A673 (cell line): ENCODE measurements around the gene ATXN10. TPM values are rescaled to one million over a fixed set of nuclear protein-coding genes. Genes with fewer than 3 reads are reported as not detected.
A peak's percentile ranks its signal among the peaks of the same experiment; 100 is the strongest.

Experiments
- BruUV-seq: library from RNA; stranded (reverse); fragments of 400-500 nt; replicated peaks from 2 replicates; lab custom pipeline; 2021; lab: Mats Ljungman, UMichigan
- CTCF ChIA-PET: fragments of 300-600 bp; sonication (Branson Sonifier 250); formaldehyde crosslinking; loops from one replicate; lab custom pipeline; 2022; ENCODE audit warnings: antibody characterized with exemption; lab: Charles Lee
- POLR2A ChIA-PET: fragments of 300-600 bp; sonication (Branson Sonifier 250); formaldehyde crosslinking; loops from one replicate; lab custom pipeline; 2022; ENCODE audit warnings: antibody characterized with exemption; ENCODE audit not compliant: low non-redundant PET; lab: Charles Lee
- DNase-seq: peaks from one replicate; pipeline ENCODE4 v3.0.0-alpha.2; 2015; ENCODE audit warnings: low spot score
- H3K27ac ChIP-seq: fragments of 200-600 bp; sonication (generic); 2 replicates; pipeline ENCODE4 v1.5.1; 2016; ENCODE audit warnings: mixed run types, low read depth, mild to moderate bottlenecking, mixed read lengths, antibody characterized with exemption, low read length; ENCODE audit not compliant: poor library complexity, severe bottlenecking
- H3K27me3 ChIP-seq: fragments of 200-600 bp; sonication (generic); replicated peaks from 2 replicates; pipeline ENCODE4 v1.6.1; 2017; ENCODE audit warnings: mixed run types, low read depth, mild to moderate bottlenecking, mixed read lengths, antibody characterized with exemption, low read length; ENCODE audit not compliant: insufficient read depth, poor library complexity
- H3K36me3 ChIP-seq: fragments of 200-600 bp; sonication (generic); 2 replicates; pipeline ENCODE4 v1.6.1; 2016; ENCODE audit warnings: mixed run types, mild to moderate bottlenecking, mixed read lengths, antibody characterized with exemption, low read length; ENCODE audit not compliant: insufficient read depth, poor library complexity, severe bottlenecking
- H3K4me1 ChIP-seq: fragments of 200-600 bp; sonication (generic); 2 replicates; pipeline ENCODE4 v1.6.1; 2017; ENCODE audit warnings: mixed run types, mild to moderate bottlenecking, mixed read lengths, antibody characterized with exemption, low read length; ENCODE audit not compliant: insufficient read depth, poor library complexity, severe bottlenecking
- H3K4me3 ChIP-seq: fragments of 200-600 bp; sonication (generic); 2 replicates; pipeline ENCODE4 v1.5.1; 2016; ENCODE audit warnings: low read depth, mixed run types, mild to moderate bottlenecking, mixed read lengths, low read length; ENCODE audit not compliant: poor library complexity, severe bottlenecking
- H3K9me3 ChIP-seq: fragments of 200-600 bp; sonication (generic); 2 replicates; pipeline ENCODE4 v1.6.1; 2016; ENCODE audit warnings: mixed run types, low read depth, mild to moderate bottlenecking, mixed read lengths, antibody characterized with exemption, low read length; ENCODE audit not compliant: poor library complexity, severe bottlenecking
- EZH2 ChIP-seq: fragments of 200-600 bp; sonication (generic); IDR thresholded peaks from 2 replicates; pipeline ENCODE4 v1.6.1; 2017; ENCODE audit warnings: borderline replicate concordance, low read depth, mild to moderate bottlenecking, mixed read lengths, antibody characterized with exemption, low read length; ENCODE audit not compliant: poor library complexity, severe bottlenecking
- intact Hi-C: fragments of 100-400 bp; cut with micrococcal nuclease; formaldehyde crosslinking; loops from one replicate; pipeline ENCODE4 v1.10.0; 2022; ENCODE audit not compliant: unreplicated experiment
- total RNA-seq: library from RNA; stranded (reverse); gene quantifications from 2 replicates; pipeline ENCODE4 v1.2.3, GENCODE V29; 2021
- TF ChIP-seq, protein P1 (sequence below): fragments of 300-800, 200-600 bp; sonication (generic); conservative IDR thresholded peaks from 2 replicates; pipeline ENCODE4 v1.5.1; 2017; ENCODE audit warnings: low read depth, mild to moderate bottlenecking, antibody characterized with exemption, low read length, moderate library complexity, mixed read lengths

ATXN10 gene
- total RNA-seq, 1 experiment from 2014 or later, result 294 TPM

DNA sequence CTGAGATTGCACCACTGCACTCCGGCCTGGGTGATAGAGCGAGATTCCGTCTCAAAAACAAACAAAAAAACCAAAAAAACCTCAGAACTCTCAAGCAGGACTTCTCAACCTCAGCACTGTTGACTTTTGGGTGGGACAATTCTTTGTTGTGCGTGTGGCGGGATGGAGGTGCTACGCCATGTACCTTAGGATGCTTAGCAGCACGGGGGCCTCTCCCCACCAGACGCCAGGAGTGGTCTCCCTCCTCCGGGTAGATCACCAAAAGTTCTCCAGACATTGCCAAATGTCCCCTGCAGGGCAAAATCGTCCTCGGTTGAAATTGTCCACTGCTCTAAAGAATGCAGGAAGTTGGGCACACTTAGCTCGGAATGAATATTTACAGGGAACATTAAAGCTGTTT lies 26.9 kb upstream of the ATXN10 start:
- no peak for TF ChIP-seq EZH2
- TF ChIP-seq, protein P1, sequence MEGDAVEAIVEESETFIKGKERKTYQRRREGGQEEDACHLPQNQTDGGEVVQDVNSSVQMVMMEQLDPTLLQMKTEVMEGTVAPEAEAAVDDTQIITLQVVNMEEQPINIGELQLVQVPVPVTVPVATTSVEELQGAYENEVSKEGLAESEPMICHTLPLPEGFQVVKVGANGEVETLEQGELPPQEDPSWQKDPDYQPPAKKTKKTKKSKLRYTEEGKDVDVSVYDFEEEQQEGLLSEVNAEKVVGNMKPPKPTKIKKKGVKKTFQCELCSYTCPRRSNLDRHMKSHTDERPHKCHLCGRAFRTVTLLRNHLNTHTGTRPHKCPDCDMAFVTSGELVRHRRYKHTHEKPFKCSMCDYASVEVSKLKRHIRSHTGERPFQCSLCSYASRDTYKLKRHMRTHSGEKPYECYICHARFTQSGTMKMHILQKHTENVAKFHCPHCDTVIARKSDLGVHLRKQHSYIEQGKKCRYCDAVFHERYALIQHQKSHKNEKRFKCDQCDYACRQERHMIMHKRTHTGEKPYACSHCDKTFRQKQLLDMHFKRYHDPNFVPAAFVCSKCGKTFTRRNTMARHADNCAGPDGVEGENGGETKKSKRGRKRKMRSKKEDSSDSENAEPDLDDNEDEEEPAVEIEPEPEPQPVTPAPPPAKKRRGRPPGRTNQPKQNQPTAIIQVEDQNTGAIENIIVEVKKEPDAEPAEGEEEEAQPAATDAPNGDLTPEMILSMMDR, result no peak
- no peak for DNase-seq
- POLR2A ChIA-PET, result no interaction called here
- Histone ChIP-seq H3K36me3 (no peaks in the 10 kb centered on the region), H3K27me3 (no peaks in the 10 kb centered on the region), H3K9me3 (no peaks in the 10 kb centered on the region), H3K4me1 (peaks cover 3% of the 10 kb centered on the region), H3K27ac (no peak overlapping the region), H3K4me3 (no peak overlapping the region)
- intact Hi-C loops, result loop anchor here (5.0 kb wide), 1 partner anchor 218 kb away; no protein-coding TSS in a partner anchor
- CTCF ChIA-PET, result no interaction called here
- BruUV-seq, result no TSS peak

DNA sequence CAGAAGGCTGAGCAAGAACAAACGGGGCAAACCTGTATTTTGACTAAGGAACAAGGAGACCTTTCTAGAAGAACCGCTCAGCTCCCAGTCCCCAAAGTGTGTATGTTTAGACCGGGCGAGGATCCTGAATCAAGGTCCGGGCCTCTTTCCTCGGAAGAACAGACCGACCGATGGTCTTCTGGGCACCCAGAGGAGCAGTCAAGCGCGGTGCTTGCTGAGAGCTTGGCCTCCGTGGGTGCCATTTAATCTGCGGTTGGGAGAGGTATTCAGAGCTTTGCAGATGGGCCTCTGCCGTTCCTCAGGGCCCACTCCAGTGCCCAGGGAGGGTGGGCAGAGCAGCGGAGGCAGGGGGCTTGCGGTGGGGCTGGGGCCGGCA lies 26.5 kb upstream of the ATXN10 start:
- intact Hi-C loops, result loop anchor here (5.0 kb wide), 1 partner anchor 217 kb away; no protein-coding TSS in a partner anchor
- no peaks in the 10 kb centered on the region for H3K27me3 ChIP-seq

DNA sequence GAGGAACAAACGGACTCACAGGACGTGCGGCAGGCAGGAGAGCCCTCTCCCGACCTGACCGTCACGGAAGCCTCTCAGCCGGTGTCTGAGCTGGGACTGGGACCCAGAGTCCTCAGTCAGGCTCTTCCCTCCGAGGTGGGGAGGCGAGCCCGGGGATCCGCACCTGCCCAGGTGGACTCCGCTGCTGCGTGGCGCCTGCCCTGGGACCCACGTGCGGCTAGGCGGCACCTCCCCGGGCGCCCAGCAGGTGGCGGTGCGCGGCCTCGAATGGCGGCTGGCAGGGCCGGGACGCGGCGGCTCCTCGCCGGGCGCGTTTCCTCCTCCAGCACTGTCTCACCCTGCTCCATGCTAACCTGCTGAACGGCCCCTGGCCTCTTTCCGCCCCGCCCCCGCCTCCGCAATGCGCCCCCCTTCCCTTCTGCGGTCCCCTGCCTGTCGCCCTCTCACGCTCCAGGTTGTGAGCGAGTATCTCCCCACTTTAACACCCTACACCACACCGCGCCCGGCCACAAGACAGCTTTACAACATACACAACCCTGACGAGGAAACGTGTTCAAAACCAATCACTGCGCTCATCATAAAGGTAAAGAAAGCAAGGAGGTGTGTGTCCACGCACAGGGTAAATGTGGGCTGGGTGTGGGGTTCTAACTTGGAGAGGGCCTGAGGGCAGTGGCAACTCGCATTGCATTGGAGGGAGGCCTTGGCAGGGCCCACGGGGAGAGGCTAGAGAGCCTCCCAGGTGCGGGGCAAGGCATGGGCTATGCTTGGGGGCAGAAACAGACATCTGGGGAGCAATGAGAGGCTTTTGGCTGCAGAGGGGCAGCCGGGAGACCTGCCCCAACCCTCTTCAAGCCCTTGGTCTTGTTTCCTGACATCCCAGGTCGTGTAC lies 25.9 kb upstream of the ATXN10 start:
- TF ChIP-seq EZH2, result no peak
- TF ChIP-seq, protein P1, result peak; percentile 75
- Histone ChIP-seq H3K36me3 (no peaks in the 10 kb centered on the region), H3K4me3 (peak overlapping the region; percentile 41), H3K27ac (no peak overlapping the region), H3K9me3 (no peaks in the 10 kb centered on the region), H3K27me3 (no peaks in the 10 kb centered on the region), H3K4me1 (peaks cover 3% of the 10 kb centered on the region)
- peak; percentile 73 for DNase-seq
- intact Hi-C loops, result loop anchor here (5.0 kb wide), 1 partner anchor 217 kb away; no protein-coding TSS in a partner anchor
- no TSS peak for BruUV-seq
- CTCF ChIA-PET, result interaction anchor here (0.7 kb wide), 1 partner anchor 260 kb away, joined by 11 read pairs; no protein-coding TSS in a partner anchor
- POLR2A ChIA-PET, result no interaction called here

More for the DNA sequence above, 26.5 kb upstream of the ATXN10 start:
- peaks cover 3% of the 10 kb centered on the region for H3K4me1 ChIP-seq
- H3K4me3 ChIP-seq, result peak overlapping the region; percentile 41
- no peaks in the 10 kb centered on the region for H3K9me3 ChIP-seq
- ChIA-PET CTCF (no interaction called here), POLR2A (no interaction called here)
- no peak overlapping the region for H3K27ac ChIP-seq
- DNase-seq, result no peak
- no peaks in the 10 kb centered on the region for H3K36me3 ChIP-seq
- TF ChIP-seq, protein P1, result no peak
- no peak for TF ChIP-seq EZH2
- BruUV-seq, result no TSS peak
